GM21526 (cell line): ENCODE data around the gene AMER2.
A peak's percentile ranks its signal among the peaks of the same experiment; 100 is the strongest.
"Not testable (repeated sequence)": the region's sequence is repeated elsewhere in the genome, so short reads cannot be mapped to it uniquely, and the experiment has no call there.

Source experiments
- ATAC-seq: cut with Tn5 transposase; IDR thresholded peaks from one replicate; pipeline ENCODE4 v1.9.1; 2021; ENCODE audit warnings: moderate library complexity; ENCODE audit not compliant: unreplicated experiment, low FRiP score

AMER2 gene

DNA sequence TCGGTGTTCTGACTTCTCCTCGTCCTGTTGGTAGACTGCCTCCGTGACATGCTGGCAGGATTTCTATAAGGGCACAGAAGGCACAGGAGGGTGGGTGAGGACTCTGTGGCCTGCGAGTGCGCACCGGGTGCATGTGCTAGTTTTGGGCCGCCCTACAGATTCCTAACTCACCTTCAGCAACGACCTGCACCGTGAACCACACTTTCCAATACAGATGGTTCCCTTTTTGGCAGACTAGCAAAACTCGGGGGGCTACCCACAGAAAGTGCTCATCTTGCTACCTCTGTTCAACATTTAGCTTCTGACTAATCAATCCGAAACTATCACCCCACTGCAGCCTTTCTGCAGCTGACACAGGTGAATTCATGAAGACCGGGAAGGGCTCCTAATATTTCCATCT lies 14.1 kb upstream of the AMER2 start:
- no peak for ATAC-seq

DNA sequence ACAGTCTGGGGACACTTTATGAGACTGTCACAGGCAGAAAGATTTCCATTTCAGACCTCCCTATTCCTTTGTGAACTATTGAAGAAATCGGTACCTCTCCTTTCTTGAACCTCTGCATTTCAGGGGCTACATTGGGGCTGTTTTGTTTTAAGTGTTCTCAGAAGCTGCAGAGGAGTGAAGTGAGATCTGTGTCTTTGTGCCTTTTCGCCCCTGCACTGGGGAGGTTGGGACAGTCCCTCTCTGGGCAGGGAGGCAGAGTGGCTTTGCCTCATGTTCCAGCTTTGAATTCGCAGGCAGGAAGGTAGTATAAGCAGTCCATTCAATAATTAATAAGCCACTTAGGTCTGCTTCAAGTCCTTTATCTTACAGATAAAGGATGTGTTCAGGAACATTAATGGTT lies 9.5 kb upstream of the AMER2 start:
- ATAC-seq, result peak; percentile 33

DNA sequence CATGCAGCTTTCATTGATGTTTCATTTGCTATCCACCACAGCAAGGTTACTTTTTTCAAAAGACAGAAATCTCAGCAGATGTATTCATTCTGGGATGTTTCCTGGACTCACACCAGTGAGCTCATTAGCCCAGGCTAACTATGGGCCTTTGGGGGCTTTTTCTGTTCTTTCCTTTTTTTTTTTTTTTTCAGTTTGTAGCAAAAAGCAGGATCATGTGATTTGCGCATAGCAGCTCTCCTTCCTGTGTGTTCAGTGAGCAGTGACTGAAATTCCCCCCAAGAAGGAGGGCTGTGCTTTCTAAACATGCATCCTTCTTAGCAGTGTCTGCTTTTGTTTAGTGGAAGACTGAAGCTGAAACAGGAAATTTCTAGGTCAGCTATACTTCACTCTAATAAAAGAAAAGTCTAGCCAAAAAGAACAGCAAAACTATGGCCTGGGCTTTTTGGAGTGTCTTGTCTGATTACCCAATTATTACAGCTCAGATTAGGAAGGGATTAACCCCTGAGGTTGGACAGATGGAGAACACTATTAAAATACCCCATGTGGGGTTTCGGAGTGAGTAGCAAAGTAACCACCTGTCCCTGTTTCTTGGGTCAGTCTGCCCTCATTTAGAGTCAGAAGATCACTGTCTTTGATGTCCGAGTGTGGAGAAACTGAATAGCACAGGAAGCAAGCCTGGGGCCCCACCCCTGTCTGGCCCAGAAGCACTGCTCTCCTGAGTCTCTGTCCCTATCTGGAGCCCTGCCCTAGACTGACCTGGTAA lies 8.9 kb upstream of the AMER2 start:
- peak; percentile 61 for ATAC-seq

DNA sequence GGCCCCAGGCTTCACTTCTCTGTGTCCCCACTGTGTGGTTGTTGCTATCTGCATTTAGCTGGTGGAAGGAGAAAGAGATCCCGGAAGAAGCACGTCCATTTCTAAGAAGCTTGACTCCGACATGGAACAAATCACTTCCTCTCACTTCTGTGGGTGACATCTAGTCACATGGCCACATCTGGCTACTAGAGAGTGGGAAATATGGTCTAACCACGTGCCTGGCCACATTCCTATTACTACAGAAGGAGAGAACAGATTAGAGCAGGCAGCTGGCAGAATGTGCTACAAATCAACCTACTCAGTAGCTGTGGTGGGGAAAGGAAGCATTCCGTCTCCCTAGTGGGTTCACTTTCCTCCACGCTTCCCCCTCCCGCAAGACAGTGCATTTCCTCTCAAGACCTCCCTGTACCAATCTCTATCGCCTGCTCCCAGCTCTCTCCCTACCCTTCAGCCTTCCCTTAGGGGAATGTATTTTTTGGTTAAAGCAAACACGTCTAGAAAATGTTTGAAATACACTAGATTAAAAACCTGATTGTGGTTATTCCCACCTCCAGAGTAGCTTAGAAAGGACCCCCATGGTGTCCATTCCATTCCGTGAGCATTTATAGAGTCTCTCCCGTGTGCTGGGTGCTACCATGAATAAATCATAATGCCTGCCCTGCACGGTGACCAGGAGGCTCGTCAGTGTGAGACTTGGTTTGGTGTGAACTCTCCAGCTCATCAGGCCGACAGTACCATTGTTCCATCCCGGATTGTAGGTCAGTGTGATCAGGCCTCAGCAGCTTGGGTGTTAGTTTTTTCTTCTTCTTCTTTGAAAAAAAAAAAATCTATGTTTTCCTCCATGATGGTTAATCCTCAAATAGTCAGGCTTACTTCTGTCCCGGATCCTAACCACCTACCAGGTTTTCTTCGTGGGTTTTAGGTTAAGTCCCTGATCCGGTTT lies 8.0 kb upstream of the AMER2 start:
- no peak for ATAC-seq

DNA sequence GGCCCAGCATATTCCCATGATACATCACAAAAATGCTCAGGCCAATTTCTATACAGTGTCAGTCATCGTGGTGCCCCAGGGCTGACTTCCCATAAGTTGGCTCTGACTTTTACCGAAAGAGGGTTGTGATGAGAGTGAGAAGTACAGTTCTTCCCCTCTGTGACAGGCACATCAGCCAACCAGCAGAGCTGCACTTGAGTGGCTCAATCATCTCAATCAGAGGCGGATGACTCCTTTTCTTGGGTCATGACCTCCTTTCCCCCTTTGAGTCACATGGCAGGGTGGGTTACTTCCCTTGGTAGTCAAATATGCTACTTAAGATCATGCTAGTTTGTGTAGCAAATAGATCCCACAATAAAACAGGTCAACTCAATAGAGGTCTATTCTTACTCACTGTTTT lies 6.9 kb upstream of the AMER2 start:
- no peak for ATAC-seq

DNA sequence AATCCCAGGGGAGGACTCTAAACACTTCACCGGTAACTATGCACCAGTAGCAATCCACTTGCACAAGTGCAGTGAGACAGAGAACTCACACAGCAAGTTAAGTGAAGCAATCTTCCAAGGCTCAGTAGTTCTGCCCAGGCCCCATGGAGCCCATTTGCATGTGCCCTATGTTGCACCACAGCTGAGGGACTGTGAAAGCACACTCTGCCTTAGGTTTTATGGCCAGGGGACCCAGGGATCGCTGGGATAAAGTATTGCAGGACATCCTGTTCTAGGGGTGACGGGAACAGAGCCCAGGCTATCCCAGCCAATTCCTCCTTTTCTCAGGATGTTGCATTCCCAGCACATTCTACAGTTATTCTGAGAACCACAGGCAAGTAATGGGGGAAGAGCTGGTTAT lies 6.0 kb upstream of the AMER2 start:
- no peak for ATAC-seq

DNA sequence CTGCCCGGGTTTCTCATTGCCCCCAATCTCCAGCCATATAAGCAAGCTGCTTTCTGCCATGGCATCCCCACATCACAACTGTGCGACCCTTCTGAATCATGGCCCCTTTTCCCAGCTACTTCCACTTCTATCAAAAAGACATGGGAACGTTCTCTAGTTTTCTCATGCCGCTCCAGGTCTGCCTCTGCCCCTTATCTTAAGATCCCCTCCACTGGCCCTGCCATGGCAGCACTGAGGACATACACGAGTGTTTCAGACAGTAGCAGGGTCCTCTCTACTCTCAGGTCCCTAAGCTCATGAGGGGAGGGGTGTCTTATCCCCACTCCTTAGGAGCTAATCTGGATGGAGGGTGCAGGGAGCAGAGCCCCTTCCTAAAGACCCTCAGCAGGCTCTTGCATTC lies 5.5 kb upstream of the AMER2 start:
- ATAC-seq, result no peak

DNA sequence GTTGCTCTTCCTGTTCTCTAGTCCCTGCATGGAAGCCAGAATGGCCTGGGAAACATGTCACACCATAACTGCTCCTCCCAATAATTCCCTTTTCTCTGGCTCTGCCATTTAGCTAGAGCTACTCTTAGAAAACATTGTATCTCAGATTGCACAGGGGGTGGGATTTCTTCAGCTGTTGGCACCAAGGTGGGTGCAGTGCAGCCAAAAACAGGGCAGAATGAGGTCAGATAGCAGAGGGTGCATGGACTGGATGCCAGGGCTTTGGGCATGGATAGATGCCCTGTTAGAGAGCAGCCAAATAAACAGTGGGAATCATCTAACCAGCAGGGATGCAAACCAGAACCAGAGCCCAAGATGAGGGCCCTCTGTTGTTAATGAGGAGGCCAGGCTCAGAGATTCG lies 4.9 kb upstream of the AMER2 start:
- ATAC-seq, result no peak

DNA sequence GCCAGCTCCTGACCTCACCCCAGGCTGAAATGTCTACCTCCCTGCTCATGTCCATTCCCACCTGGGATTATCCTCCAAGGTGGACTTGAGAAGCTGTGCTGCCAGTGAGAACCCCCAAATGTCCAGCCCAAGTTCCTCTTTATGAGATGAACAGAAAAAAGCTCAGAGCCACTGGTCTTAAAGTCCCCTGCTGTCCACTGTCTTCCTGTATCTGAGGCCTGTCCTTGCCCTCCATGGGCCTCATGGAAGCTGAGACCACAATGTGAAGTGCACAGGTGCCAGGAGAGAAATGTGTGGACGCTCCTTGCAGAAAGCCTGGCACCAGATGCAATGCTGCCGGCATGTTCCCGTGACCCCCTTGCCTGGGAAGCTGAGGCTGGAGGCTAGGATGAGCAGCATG lies 3.3 kb upstream of the AMER2 start:
- ATAC-seq, result no peak

DNA sequence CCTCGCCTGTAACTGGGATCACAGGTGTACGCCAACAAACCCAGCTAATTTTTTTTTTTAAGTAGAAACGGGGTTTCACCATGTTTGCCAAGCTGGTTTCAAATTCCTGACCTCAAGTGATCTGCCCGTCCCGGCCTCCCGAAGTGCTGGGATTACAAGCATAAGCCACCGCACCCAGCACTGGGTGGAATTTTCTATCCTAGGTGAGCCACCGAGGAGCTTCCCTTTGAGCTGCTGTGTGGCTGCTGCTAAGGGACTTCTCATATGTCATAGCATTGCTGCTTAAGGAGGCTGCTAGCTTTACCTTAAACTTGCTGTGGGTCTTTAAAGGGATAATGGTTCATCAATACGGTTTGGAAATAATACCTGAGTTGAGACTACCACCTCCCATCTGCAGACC lies 2.9 kb upstream of the AMER2 start:
- no peak for ATAC-seq

DNA sequence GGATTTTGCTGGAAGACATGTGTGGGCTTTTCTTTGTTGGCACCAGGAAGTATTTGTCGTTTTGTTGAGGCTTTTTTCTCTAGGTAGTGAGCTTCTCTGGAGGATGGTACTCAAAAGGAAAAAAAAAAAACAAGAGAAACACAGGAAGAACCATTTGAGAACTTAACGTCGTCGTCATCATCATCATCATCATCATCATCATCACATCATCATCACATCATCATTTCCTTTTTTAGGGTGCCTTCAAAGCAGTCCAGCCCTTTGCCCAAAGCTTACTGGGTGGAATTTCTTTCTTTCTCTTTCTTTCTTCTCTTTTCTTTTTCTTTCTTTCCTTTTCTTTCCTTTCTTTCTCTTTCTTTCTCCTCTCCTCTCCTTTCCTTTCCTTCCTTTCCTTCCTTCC lies 2.2 kb upstream of the AMER2 start:
- ATAC-seq, result no peak

DNA sequence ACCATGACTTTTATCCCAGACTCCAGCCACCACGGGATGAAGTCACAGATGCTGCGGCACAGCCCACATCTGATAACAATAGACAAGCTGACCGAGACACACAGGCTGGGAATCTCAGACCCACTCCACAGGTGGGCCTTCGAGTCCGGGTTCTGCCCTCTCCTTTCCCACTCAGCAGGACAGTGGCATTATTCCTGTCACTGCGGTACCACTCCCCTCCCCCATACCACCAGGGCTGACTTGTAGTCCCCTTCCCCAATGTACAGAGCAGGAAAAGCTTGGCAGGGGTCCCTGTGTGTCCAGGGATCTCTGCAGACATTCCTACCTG lies 179 bp upstream of the AMER2 start:
- ATAC-seq, result no peak

DNA sequence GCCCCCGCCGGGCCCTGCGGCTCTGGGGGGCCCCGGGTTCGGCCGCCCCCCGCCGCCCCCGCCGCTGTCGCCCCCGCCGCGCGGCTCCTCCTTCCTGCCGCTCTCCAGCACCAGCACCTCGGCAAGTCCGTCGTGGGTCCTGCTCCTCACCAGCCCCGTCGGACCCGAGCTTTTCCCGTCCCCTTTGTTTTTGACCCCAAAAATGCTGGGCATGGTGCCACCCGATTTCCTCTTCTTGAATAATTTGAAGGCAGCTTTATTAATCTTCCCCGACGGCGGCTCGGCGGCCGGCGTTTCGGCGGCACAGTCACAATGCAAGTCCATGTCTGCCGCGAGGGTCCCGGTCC lies 945 bp downstream of the AMER2 start:
- ATAC-seq, result no peak

DNA sequence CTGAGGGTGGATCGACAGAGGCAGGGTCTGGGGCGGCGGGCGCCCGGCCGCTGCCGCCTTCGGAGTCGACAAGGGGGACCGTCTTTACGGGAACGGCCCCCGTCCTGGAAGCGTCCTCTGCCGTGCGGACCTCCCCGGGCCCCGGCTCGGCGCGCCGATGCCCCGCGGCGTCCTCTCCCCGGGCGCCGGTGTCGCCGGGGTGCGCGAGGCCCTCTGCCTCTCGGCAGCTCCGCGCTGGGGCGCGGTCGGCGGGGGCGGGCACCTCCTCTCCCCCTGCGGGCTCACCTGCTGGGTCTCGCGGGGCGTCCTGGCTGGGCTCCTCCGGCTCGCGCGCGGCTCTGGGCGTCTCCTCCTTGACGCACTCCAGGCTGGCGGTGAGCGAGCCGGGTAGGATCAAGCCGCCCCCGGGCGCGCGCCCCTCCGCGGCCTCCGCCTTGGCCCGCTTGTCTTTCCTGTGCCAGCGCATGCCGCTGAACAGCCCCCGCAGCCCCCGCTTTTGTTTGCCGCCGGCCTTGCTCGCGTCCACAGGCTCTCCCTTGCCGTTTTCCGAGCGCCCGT lies 1.5 kb downstream of the AMER2 start:
- ATAC-seq, result no peak

DNA sequence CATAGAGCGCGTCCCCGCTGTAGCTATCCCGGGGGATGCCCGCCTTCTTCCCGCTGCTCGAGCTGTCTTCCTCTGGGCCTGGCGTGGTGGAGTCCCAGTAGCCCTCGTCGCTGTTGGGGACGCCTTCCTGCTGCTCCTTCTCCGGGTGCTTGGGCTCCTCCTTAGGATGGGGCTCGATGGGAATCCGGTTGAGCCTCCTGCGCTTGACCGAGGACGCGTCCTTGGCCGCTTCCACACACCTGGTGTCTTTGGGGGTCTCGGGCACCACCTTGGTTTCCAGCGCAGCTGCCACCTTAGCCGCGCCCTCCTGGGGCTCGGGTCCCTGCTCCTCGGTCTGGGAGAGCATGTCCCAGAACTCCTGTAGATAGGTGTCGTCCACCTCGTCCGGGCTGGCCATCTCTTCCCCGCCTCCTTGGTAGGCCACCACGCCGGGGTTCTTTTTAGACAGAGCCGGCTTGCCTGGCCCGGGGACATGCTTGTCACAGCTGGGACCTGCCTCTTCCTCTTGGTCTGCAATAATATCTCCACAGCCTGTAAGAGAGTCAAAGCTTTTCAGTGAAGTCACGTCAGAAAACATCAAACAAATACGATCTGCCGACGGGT lies 2.0 kb downstream of the AMER2 start:
- ATAC-seq, result no peak

DNA sequence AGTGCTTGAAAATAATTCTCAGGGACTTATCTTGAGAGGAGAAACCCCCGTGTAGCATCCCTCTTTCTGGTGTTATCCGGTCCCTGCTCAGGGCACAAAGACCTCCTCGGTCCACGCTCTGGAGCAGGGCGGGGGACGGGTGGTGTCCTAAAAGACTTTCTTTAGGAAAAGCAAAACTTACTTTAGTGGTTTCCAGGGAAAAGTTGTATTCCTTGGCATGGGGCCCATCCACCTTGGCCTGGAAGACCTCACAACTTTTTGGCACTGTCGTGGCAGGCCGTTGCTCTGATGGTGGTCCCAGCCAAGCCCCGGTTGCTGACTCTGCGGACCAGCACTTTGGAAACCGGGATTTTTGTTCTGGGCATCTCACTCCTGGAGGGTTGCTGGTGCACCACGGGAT lies 2.7 kb downstream of the AMER2 start:
- ATAC-seq, result no peak

DNA sequence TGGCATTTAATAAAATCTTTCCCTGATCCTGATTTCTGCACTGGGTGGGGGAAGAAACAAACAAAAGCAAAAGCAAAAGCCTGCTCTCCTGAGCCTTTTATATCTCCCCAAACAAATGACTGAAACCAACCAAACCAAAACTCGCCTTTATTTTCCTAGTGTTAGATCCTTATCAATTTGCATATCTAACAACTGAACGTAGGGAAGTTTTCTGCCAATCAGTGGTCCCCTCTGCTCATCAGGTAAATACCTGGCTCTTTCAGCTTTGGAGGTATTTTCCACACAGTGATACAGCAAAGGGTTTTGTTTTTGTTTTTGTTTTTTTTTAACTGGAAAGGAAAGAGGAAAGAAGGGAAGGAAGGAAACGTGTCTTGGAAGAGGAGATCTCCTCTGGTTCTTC lies 3.3 kb downstream of the AMER2 start:
- ATAC-seq, result no peak

DNA sequence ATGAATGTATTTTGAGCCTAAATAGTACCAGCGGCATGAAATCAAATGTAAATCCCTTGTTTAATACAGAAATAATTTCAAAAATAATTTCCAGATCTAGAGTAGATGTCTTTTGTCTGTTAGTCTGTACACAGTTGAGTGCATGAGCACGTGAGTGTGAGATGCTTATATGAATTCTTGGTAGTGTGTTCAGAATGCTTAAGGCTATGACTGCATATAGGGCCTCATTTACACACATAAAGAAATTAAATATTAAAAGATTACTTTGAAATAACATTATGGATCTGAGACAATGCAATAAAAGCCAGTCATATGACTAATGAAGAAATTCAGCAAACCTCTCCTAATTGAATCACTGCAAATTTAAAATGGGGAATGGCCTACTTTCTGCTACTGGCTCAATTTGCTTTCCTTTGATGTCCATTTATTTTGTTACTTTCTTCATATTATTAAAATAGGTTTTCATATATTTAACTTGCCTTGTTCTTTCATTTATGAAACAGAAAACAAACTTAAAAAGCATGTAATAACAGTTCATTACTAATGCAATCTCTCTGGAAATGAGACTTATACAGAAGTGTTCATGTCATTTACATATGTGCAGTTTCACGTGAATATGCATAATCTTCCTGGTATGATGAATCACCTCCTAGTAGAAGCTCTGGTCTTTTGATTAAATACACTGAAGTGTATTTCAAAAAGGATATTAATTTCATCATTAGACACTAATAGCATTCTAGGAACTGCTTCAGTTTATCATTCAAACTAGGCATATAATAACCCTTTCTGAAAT lies 4.5 kb downstream of the AMER2 start:
- no peak for ATAC-seq

DNA sequence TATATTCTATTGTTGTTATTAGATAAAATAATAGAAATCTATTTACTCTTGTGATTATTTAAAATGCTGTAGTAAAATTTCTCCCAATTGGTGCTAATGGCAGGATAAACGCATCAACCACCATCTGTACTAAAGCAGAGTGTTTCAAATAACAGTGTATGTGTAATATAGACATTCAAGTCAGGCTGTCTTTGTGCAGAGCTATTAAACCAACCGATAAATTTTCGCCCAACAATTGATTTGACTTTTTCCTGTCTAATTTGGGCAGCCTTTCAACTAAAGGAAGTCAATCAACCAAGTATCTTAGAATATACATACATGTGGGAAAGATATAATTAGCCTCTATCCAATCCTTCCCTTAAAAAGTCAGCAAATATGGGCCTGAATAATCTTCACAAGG lies 5.8 kb downstream of the AMER2 start:
- ATAC-seq, result no peak

DNA sequence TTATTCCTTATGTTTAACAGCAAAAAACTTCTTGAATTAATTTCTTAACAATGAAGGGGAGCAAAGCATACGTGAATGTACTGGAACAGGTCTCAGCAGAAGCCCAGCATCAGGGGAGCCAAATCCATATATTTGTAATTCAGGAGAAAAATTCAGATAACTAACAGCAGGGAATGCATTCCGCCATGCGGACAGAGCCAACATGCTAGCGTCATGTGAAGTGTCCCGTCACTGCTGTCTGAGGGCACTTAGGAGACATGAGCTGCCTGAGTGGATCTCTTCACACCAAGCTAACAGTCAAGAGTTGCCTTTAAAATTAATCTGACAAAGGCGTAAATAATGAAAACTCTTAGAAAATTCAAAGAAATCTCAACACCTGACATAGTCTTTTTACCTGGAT lies 6.4 kb downstream of the AMER2 start:
- ATAC-seq, result no peak

DNA sequence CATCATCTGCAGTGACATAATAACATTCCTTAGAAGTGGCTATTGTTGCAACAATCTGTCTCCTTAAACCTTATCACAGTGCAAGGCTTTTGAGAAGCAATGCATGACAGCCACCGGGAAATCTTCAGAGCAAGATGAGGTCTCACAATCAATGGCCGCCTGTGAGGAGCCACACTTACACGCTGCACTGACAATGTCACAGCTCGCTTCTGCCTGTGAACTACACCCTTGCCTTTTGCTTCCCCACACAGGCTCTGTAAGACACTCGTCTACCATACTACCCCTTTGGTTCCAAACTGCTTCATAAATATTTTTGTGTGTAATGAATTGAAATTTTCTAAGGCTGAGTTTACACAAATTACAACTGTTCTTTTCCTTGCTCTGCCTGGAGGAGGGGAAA lies 6.9 kb downstream of the AMER2 start:
- not testable (repeated sequence) for ATAC-seq
